ENCODE measurements around the gene AUTS2.

GRCh38 chr7:70583965-70584883 is 985.9 kb downstream of the AUTS2 start:
- TF ChIP-seq CTCF (IDR thresholded peaks at IDR 0.05) (no peak), POLR2A (IDR thresholded peaks at IDR 0.05) (no peak)

Measured in vagina (tissue), 2 donors.